Lower leg skin (tissue), 4 donors: ENCODE measurements around the gene CHADL. TPM values are rescaled to one million over a fixed set of nuclear protein-coding genes. Genes with fewer than 3 reads are reported as not detected.
"Not testable (repeated sequence)": the region's sequence is repeated elsewhere in the genome, so short reads cannot be mapped to it uniquely, and the experiment has no call there.

Experiments
- DNase-seq, 2 donors: peaks; one replicate each; pipeline ENCODE4 v3.0.0-alpha.2; 2019; ENCODE audit warnings: low spot score in 2 of 2
- H3K4me3 ChIP-seq: fragments of 200-600 bp; sonication (generic); 2 replicates; pipeline ENCODE4 v1.5.1; 2017; ENCODE audit warnings: mild to moderate bottlenecking, low read depth; ENCODE audit not compliant: poor library complexity, severe bottlenecking
- POLR2A ChIP-seq, 2 donors: fragments of 450-650 bp; IDR thresholded peaks; one replicate each; pipeline ENCODE4 v1.6.1; 2016 to 2017; ENCODE audit warnings: antibody characterized with exemption in 2 of 2, mild to moderate bottlenecking in 1 of 2, moderate library complexity in 1 of 2
- WGBS, 2 donors: methylation state at CpG; one replicate each; pipeline ENCODE4 v1.1.5; 2018; 5-methylcytosine and 5-hydroxymethylcytosine counted together
- intact Hi-C: fragments of 100-400 bp; cut with DNase I; formaldehyde crosslinking; loops from one replicate; pipeline ENCODE4 v1.15.0; 2023; ENCODE audit warnings: low total_unique reads
- microRNA-seq, 2 donors: library from miRNA; unstranded; fragments of <30 nt; microRNA quantifications; one replicate each; pipeline ENCODE4, GENCODE V29; 2016; ENCODE audit warnings: borderline replicate concordance in 2 of 2, borderline number of aligned reads in 1 of 2
- total RNA-seq, 4 donors: library from RNA; depleted of rRNA; stranded (reverse); fragments of >200 nt; gene quantifications; one replicate each; pipeline ENCODE4 v1.1.0, GENCODE V29; 2016
- TF ChIP-seq, protein P1 (sequence below), 3 donors: fragments of 450-650 bp; IDR thresholded peaks; one replicate each; pipeline ENCODE4 v1.5.1; 2016; ENCODE audit warnings: antibody characterized with exemption in 3 of 3, mild to moderate bottlenecking in 3 of 3, moderate library complexity in 2 of 3

Gene CHADL
- total RNA-seq, 4 donors from 2014 or later = 10.5 to 16.3 (median 11.5) TPM

DNA sequence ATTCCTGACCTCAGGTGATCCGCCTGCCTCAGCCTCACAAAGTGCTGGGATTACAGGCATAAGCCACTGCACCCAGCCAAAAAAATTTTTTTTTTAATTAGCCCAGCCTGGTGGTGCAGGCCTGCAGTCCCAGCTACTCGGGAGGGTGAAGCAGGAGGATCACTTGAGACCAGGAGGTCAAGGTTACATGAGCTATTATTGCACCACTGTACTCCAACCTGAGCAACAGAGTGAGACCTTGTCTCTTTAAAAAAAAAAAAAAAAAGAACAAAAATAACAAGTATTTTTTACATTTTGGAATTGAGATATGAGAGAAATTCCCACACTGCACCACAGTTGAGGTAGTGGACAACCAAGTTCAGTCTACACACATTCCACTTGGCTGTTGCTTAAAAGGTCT lies 49.3 kb downstream of the CHADL start:
- DNase-seq = peak in 1 of 2 donors; percentile 40
- TF ChIP-seq, protein P1, sequence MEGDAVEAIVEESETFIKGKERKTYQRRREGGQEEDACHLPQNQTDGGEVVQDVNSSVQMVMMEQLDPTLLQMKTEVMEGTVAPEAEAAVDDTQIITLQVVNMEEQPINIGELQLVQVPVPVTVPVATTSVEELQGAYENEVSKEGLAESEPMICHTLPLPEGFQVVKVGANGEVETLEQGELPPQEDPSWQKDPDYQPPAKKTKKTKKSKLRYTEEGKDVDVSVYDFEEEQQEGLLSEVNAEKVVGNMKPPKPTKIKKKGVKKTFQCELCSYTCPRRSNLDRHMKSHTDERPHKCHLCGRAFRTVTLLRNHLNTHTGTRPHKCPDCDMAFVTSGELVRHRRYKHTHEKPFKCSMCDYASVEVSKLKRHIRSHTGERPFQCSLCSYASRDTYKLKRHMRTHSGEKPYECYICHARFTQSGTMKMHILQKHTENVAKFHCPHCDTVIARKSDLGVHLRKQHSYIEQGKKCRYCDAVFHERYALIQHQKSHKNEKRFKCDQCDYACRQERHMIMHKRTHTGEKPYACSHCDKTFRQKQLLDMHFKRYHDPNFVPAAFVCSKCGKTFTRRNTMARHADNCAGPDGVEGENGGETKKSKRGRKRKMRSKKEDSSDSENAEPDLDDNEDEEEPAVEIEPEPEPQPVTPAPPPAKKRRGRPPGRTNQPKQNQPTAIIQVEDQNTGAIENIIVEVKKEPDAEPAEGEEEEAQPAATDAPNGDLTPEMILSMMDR (IDR thresholded peaks at IDR 0.05) = no peak
- TF ChIP-seq POLR2A (IDR thresholded peaks at IDR 0.05) = no peak
- H3K4me3 ChIP-seq = no peak overlapping the region
- intact Hi-C loops = no loop called here
- 79 to 85% methylated on average over 2 of the region's 2 CpGs for WGBS, 2 donors

DNA sequence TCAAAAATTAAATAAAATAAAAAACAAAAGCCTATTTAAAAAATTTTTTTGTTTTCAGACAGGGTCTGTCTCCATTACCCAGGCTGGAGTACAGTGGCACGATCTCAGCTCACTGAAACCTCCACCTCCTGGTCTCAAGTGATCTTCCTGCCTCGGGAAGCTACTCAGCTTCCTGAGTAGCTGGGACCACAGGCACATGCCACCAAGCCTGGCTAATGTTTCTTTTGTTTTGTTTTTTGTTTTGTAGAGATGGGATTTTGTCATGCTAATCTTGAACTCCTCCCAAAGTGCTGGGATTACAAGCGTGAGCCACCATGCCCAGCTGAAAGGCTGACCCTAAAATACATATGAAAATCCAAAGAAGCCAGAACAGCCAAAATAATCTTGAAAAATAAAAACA lies 56.1 kb downstream of the CHADL start:
- WGBS, 2 donors = 55 to 68% methylated on average over 3 of the region's 3 CpGs
- TF ChIP-seq, protein P1 (IDR thresholded peaks at IDR 0.05) = no peak
- TF ChIP-seq POLR2A (IDR thresholded peaks at IDR 0.05) = no peak
- DNase-seq = no peak
- intact Hi-C loops = no loop called here
- no peak overlapping the region for H3K4me3 ChIP-seq

DNA sequence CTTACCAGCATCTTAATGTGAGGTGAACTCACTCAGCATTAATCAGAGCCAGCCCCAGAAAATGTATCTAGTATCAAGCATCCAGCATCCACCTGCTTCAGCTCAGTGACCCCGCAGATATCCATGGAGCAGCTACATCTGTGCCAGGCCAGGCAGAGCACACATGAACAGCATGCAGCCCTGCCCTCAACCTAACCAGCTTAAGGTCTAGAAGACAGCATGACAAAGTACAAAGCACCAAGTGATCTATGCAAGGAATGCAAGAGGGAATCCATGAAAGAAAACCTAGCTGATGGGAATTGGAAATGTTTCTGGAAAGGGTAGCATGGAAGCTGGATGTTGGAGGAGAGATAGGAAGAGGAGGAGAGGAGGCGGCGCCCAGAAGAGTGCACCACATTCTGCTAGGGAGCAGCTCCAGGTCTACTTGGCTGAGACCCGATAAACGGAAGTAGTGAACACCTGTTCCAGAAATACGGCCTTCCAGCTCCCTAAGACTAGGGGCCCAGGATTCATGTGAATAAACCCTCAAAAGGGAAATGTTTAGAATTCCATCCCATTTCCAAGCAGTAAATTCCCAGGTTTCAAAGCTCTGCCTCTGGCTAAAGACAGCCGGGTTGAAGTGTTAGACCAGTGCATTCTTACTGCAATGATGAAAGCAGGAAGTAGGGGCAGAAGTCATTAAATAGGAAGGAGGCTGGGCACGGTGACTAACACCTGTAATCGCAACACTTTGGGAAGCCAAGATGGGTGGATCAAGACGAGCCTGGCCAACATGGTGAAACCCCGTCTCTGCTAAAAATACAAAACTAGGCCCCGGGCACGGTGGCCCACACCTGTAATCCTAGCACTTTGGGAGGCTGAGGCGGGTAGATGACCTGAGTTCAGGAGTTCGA lies 59.1 kb downstream of the CHADL start:
- WGBS, 2 donors = 40 to 41% methylated on average over 15 of the region's 15 CpGs
- no peak overlapping the region for H3K4me3 ChIP-seq
- DNase-seq = peak in 1 of 2 donors; percentile 82
- TF ChIP-seq, protein P1 (IDR thresholded peaks at IDR 0.05) = no peak
- intact Hi-C loops = no loop called here

DNA sequence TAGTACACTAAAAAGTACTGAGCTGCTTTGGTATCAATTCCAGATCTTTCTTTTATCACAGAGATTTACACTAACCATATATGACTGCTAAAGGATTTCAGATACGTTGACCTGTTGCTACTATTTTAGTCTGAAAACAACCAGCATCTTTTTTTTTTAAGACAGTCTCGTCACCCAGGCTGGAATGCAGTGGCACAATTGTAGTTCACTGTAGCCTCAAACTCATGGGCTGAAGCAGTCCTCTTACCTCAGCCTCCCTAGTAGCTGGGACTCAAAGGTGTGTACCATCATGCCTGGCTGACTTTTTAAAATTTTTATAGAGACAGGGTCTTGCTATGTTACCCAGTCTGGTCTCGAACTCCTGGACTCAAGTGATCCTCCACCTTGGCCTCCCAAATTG lies 59.8 kb downstream of the CHADL start:
- no peak overlapping the region for H3K4me3 ChIP-seq
- DNase-seq = no peak
- TF ChIP-seq POLR2A (IDR thresholded peaks at IDR 0.05) = no peak
- TF ChIP-seq, protein P1 (IDR thresholded peaks at IDR 0.05) = no peak
- WGBS, 2 donors = 81 to 83% methylated on average over 3 of the region's 3 CpGs
- intact Hi-C loops = no loop called here

DNA sequence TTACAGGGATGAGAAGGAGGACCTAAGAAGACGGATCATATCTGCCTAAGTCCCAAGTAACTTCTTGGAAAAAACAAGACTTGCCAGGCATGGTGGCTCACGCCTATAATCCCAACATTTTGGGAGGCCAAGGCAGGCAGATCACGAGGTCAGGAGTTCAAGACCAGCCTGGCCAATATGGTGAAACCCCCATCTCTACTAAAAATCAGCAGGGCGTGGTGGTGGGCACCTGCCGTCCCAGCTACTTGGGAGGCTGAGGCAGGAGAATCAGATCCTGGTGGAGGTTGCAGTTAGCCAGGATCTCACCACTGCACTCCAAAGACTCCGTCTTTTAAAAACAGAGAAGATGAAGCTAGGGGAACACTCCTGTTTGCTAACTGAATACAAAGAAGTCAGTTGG lies 60.4 kb downstream of the CHADL start:
- H3K4me3 ChIP-seq, DNase-seq, intact Hi-C loops: not testable (repeated sequence)
- 95 to 99% methylated on average over 6 of the region's 6 CpGs for WGBS, 2 donors

Small RNA genes within 50 kb of the gene (microRNA-seq; reads per million reads assigned to microRNA genes)
- 0 reads per million in 2 donors for gene MIR6889

Other genes starting within 250 kb of the CHADL start
- 10 to 100 TPM; 72.4 to 86.9 (median 74.9) TPM for gene EP300, start 148.3 kb downstream of the CHADL start, total RNA-seq
- 10 to 100 TPM in 3 of 4 donors, 1 to 10 TPM in 1; 6.3 to 20.9 (median 16.8) TPM for gene L3MBTL2, start 35.6 kb downstream of the CHADL start, total RNA-seq
- gene RANGAP1, start 45.3 kb upstream of the CHADL start, total RNA-seq = 100 to 1,000 TPM; 119 to 150 (median 121) TPM
- 10 to 100 TPM; 19.9 to 39.9 (median 31.2) TPM for gene ZC3H7B, start 60.6 kb upstream of the CHADL start, total RNA-seq
- 10 to 100 TPM; 27.3 to 56.1 (median 42.8) TPM for gene TEF, start 141.0 kb upstream of the CHADL start, total RNA-seq
- 10 to 100 TPM; 31.5 to 45.9 (median 37.9) TPM for gene TOB2, start 205.9 kb upstream of the CHADL start, total RNA-seq
- 10 to 100 TPM; 44.1 to 51.9 (median 45.4) TPM for gene PHF5A, start 227.8 kb upstream of the CHADL start, total RNA-seq
- 100 to 1,000 TPM in 1 of 4 donors, 10 to 100 TPM in 3; 64.0 to 103 (median 83.1) TPM for gene ACO2, start 228.2 kb upstream of the CHADL start, total RNA-seq